Activated CD4-positive, CD25-positive, alpha-beta regulatory T cell (primary cell): ENCODE results near the gene LTBP1.
"Not testable (repeated sequence)": the region's sequence is repeated elsewhere in the genome, so short reads cannot be mapped to it uniquely, and the experiment has no call there.

Experiments used
- DNase-seq, 4 experiments: peaks; one replicate each; lab custom pipeline; 2025; lab: John Stamatoyannopoulos, UW

The LTBP1 gene, protein sequence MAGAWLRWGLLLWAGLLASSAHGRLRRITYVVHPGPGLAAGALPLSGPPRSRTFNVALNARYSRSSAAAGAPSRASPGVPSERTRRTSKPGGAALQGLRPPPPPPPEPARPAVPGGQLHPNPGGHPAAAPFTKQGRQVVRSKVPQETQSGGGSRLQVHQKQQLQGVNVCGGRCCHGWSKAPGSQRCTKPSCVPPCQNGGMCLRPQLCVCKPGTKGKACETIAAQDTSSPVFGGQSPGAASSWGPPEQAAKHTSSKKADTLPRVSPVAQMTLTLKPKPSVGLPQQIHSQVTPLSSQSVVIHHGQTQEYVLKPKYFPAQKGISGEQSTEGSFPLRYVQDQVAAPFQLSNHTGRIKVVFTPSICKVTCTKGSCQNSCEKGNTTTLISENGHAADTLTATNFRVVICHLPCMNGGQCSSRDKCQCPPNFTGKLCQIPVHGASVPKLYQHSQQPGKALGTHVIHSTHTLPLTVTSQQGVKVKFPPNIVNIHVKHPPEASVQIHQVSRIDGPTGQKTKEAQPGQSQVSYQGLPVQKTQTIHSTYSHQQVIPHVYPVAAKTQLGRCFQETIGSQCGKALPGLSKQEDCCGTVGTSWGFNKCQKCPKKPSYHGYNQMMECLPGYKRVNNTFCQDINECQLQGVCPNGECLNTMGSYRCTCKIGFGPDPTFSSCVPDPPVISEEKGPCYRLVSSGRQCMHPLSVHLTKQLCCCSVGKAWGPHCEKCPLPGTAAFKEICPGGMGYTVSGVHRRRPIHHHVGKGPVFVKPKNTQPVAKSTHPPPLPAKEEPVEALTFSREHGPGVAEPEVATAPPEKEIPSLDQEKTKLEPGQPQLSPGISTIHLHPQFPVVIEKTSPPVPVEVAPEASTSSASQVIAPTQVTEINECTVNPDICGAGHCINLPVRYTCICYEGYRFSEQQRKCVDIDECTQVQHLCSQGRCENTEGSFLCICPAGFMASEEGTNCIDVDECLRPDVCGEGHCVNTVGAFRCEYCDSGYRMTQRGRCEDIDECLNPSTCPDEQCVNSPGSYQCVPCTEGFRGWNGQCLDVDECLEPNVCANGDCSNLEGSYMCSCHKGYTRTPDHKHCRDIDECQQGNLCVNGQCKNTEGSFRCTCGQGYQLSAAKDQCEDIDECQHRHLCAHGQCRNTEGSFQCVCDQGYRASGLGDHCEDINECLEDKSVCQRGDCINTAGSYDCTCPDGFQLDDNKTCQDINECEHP (N-terminal part only)

GRCh38 chr2:32946314-32947075 is at the start of gene LTBP1:
TSS of gene LTBP1 (plus strand) at chr2:32946953. CDS start at chr2:32947325, 372 bp downstream.
- peak in 2 of 4 experiments; percentile 2 to 7 for DNase-seq

DNA sequence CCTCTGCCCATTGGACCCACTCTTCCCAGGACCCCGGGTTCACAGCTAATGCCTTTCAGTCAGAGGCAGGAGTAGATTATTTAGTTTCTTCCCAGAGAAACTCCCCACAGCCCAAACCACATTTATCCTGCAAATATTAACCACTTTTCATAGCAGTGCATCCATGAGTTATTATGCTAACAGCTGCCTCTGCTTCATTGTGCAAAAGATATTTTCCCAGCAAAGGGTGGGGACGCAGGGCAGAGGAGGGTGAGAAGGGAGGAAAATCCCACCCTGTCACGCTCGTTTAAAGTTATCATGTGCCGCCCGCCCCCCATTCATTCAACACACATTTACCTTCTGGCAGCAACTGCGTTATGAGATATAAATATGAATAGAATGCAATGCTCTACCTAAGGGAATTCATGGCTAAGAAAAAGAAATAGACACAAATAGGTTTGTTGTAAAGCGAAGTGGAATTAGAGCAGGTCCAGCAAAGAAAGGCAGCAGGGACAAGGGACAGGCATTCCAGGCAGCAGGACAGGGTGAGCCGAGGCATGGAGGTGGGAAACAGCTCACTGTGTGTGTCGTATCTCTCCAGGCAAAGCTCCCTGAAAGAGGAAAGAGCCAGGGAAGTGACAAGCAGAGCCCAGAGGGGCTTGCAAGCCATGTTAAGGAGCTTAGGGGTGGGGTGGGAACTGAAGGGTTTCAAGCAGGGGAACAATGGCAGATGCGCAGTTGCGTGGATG is 46.3 kb upstream of the LTBP1 start:
- no peak for DNase-seq

GRCh38 chr2:32901313-32901712 is 45.4 kb upstream of the LTBP1 start:
- DNase-seq = no peak

- DNase-seq = no peak
These were observed 44.6 kb upstream of the LTBP1 start for GRCh38 chr2:32902174-32902573.

DNA sequence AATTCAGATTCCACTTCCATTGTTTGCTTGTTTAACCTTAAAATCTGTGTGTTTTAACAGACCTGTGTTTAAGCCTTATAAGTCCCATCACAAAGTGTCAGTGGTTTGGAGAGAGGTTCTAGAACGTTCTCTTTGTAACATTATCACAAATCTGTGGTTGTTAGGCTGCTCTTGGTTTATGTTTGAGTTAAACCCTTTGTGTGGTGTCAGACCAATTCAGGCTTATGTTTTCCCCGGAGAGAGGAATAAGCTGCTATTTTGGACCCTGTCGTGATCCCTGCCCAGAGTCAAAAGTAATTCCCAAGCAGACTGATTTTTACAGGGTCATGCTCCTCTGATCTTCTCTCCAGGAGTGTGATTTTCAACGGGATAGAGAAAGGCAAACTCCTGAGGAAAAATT is 43.8 kb upstream of the LTBP1 start:
- DNase-seq = no peak

DNA sequence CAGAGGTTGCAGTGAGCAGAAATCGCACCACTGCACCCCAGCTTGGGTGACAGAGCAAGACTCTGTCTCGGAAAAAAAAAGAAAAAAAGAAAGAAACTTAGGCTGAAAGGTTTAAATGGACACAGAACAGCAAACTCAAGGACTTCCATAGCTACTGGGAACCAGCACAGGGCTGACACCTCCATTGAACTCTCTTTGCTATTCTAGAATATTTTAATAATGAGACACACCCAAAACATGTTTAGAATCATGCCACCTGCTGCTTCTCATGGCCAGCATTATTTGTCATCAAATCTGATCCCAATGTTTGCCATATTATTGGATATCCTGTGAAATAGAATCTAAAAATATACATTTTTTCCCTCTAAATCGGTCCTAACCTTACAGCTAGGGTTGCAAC is 42.7 kb upstream of the LTBP1 start:
- DNase-seq = no peak

- no peak for DNase-seq
These were observed 42.0 kb upstream of the LTBP1 start for GRCh38 chr2:32904751-32905150.

DNA sequence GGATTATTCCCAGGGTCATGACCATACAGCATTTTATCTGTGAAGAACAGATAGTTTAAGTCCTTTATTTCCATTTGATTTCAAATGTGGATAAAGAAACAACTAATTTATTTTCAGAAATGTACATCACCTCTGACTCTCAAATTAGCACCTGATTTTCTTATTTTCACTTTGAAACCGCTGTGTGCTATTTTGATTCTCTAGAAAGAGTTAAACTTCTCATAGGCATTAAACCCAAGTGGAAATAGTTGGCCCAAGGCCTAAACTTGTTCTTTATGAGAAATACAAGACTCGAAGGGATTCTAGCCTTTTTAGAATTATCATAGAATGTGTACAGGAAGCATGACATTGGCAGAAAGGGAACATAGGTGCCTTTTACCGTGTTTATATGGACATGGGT is 41.5 kb upstream of the LTBP1 start:
- DNase-seq = no peak

DNA sequence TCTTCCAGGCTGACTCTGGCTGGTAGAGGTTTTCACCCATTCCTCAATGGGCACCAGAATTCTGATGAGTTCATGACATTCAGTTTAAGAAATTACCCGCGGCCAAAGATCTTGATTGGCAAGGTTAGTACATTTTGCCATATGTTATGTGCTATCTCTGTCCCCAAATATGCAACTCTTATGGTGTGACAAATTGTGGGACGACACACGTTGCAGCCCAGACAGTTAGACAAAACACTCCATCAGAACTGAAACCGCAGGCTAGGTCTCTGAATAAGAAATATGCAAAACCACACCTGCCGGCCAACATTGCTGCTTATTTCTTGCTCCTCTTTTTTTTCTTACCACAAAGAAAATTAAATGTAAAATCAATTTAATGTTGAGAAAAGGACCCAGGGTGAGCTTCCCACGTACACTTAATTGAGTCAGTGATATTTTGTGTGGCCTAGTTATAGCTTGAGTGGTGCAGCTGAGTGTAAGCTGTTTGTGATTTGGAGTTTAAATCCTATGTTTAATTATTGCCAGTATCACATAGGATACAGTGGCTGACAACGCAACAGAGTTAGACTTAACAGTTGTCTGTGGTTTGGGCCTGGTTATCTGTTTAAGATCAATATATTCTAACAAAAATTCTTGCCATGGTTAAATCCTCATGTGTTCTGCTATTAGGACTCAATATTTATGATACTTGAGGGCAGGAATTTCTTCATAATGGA is 35.7 kb upstream of the LTBP1 start:
- no peak for DNase-seq

DNA sequence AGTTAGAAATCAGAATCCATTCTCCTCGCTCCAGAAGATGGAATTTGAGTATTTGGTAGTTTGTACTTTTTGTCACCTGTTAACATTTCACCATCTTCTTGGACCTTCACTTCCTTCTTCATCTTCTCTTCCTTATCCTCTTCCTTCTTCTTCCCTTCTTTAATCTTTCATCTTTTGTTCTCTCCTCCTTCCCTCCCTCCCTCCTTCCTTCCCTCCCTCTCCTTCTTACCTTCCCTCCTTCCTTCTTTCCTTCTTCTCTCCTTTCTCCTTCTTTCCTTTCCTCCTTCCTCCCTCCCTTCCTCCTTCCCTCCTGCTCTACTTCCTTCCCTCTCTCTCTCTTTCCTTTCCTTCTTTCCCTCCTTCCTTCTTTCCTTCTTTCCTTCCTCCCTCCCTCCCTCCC is 31.1 kb upstream of the LTBP1 start:
- DNase-seq = no peak

- no peak for DNase-seq
These were observed 28.0 kb upstream of the LTBP1 start for GRCh38 chr2:32918774-32919173.

DNA sequence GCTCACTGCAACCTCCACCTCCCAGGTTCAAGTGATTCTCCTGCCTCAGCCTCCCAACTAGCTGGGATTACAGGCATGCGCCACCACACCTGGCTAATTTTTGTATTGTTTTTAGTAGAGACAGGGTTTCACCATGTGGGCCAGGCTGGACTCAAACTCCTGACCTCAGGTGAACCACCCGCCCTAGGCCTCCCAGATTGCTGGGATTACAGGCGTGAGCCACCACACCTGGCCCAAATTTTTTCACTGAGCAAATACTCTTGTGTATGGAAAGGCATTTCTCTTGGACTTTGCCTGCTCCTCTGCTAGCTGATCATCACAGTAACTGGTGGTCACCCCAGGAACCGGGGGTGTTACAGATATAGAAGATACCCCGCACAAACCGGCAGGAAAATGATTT is 26.9 kb upstream of the LTBP1 start:
- not testable (repeated sequence) for DNase-seq

DNA sequence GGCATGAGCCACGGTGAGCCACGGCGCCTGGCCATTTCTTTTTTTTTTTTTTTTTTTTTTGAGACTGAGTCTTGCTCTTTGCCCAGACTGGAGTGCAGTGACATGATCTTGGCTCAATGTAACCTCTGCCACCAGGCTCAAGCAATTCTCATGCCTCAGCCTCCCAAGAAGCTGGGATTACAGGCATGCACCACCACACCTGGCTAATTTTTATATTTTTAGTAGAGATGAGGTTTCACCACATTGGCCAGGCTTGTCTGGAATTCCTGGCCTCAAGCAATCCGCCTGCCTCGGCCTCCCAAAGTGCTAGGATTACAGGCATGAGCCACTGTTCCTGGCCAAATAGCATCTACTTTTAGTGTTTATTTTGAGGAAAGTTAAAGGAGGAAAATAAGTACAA is 25.3 kb upstream of the LTBP1 start:
- DNase-seq = not testable (repeated sequence)

DNA sequence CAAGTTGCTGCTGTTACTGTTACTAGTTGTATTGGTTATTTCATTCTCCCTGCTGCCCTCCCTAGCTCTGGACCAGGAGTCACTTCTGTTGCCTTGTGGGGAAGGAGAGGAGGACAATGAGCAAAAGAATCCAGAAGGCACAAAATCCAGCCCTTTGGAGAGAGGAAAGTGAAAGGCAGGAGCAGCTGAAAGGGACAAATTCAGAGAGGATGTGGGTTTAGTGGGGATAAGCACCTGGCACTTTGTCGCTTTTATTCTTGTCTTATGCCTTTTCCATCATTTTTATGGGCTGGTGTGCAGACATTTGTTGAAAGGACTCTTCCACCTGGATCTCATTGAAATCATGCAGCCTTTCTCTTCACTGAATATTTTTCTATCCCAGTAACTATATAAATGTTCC is 24.3 kb upstream of the LTBP1 start:
- no peak for DNase-seq

DNA sequence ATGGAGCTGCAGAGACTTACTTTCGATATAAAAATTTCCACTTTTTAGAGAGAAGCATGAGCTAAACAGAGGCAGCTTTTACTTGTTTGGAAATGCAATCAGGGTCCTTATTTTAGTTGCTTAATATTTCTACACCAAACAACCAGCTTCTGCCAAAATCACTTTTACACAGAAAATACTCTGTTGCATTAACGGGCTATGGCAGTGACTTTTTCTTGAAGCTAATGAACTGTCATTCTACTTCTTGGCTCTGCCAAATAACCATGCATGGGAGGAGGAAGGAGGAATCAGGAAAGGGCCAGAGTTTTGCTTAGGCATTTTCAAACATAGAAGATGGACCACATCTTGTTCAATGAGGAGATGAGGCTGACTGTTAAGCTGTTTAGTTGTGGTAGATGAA is 23.6 kb upstream of the LTBP1 start:
- no peak for DNase-seq

DNA sequence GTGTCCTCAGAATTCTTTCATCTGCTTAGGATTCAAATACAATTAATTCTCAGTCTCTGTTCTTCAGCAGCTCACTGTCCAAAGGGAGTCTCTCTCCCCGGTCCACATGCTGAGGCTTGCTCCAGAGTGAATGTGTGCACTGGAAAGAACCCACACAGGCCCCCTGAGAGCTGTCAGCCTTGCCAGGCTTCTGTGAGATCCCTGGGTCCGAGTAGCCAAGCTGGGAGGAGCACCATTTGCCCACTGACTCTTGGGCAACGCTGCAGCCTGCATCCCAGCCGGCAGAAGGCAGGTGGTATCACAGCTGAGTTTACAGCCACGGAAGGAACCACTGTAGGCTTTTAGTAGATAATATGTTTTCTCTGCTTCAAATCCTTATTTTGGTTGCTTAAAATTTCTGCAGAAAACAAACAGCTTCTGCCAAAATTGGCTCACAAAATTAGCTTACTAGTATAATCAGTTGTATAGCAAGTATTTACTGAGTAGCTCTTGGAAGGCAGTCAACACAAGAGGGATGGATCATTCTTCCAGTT is 21.4 kb upstream of the LTBP1 start:
- DNase-seq = no peak

DNA sequence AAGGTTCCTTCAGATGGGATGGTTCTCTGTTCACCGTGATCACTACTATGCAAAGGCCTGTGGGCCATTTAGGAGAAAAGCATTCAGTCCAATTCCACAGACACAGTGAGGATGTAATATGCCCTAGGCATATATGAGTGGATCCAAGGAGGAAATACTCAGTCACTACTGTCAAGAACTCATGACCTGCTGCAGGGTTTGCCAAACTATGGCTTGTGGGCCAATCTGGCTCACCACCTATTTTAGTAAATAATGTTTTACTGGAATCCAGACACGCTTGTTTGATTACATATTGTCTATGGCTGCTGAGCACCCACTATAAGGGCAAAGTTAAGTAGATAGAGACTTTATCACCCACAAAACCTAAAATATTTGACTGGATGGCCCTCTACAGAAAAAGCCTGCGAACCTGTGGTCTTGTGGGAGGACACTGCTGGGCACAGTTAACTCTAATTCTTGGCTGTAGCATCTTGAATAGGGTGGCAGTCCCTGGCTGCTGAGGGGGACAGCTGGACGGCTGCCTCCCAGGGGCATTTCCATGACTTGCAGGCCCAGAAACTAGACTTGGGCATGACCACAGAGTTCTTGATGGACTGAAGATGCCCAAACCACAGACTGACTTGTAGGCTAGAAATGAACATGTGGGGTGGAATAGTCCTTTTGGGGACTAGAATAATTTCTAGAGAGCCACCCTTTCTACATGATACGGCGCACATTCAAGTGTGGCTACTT is 20.6 kb upstream of the LTBP1 start:
- DNase-seq = no peak

- no peak for DNase-seq
These were observed 20.1 kb upstream of the LTBP1 start for GRCh38 chr2:32926708-32927084.

DNA sequence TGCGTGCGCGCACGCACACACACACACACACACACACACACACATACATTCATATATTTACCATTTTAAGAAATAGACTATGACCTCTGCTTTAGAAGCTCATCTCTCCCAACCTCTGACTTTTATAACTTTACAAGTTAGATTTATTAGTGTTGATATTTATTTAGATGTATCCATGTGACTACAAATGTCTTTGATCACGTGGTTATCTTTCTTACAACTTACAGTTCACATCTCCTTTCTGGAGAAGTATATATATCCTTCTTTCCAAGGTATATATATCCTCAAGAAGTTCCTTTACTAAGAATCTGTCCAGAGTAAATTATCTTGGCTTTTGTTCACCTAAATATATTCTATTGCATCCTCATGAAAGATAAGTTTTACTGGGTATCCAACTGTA is 16.3 kb upstream of the LTBP1 start:
- no peak for DNase-seq
